ENCODE measurements around the gene AFF2.

The AFF2 gene

GRCh38 chrX:148917441-148917840, 417.0 kb downstream of the AFF2 start:
- Histone ChIP-seq H3K36me3 (replicated peaks; ENCODE audit: insufficient read depth, low read length) (no peaks in the 10 kb centered on the region), H3K9me3 (replicated peaks; ENCODE audit: insufficient read depth, low read length) (no peaks in the 10 kb centered on the region)

GRCh38 chrX:148923631-148924030, 423.2 kb downstream of the AFF2 start:
- H2AFZ ChIP-seq (ENCODE audit: low read length): no peak overlapping the region
- no peaks in the 10 kb centered on the region for H3K27me3 ChIP-seq (replicated peaks; ENCODE audit: insufficient read depth, low read length)
- H3F3A ChIP-seq (ENCODE audit: insufficient read depth, low read length): no peaks in the 10 kb centered on the region
- no peaks in the 10 kb centered on the region for H3K9me3 ChIP-seq (replicated peaks; ENCODE audit: insufficient read depth, low read length)
- H3K4me3 ChIP-seq (ENCODE audit: low read length): no peak overlapping the region
- no peaks in the 10 kb centered on the region for H3K4me1 ChIP-seq (ENCODE audit: low read length)
- DNase-seq: no peak
- H4K20me1 ChIP-seq (ENCODE audit: insufficient read depth, low read length): no peaks in the 10 kb centered on the region
- no peaks in the 10 kb centered on the region for H3K9me2 ChIP-seq (replicated peaks; ENCODE audit: insufficient read depth, low read length)
- no peak for TF ChIP-seq EZH2phosphoT487 (IDR thresholded peaks at IDR 0.05; ENCODE audit: low read length)
- TF ChIP-seq, protein P1, sequence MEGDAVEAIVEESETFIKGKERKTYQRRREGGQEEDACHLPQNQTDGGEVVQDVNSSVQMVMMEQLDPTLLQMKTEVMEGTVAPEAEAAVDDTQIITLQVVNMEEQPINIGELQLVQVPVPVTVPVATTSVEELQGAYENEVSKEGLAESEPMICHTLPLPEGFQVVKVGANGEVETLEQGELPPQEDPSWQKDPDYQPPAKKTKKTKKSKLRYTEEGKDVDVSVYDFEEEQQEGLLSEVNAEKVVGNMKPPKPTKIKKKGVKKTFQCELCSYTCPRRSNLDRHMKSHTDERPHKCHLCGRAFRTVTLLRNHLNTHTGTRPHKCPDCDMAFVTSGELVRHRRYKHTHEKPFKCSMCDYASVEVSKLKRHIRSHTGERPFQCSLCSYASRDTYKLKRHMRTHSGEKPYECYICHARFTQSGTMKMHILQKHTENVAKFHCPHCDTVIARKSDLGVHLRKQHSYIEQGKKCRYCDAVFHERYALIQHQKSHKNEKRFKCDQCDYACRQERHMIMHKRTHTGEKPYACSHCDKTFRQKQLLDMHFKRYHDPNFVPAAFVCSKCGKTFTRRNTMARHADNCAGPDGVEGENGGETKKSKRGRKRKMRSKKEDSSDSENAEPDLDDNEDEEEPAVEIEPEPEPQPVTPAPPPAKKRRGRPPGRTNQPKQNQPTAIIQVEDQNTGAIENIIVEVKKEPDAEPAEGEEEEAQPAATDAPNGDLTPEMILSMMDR (IDR thresholded peaks at IDR 0.05; ENCODE audit: low read length): no peak
- TF ChIP-seq EZH2 (optimal IDR thresholded peaks at IDR 0.05; ENCODE audit: low read depth, low read length): no peak
- H3K4me2 ChIP-seq (ENCODE audit: low read depth, low read length): no peak overlapping the region
- no peak overlapping the region for H3K27ac ChIP-seq (ENCODE audit: low read length)
- no peaks in the 10 kb centered on the region for H3K79me2 ChIP-seq (ENCODE audit: low read length)
- H3K36me3 ChIP-seq (replicated peaks; ENCODE audit: insufficient read depth, low read length): no peaks in the 10 kb centered on the region
- no peak overlapping the region for H3K9ac ChIP-seq (ENCODE audit: low read length)

More at GRCh38 chrX:148917441-148917840, 417.0 kb downstream of the AFF2 start:
- H3K4me3 ChIP-seq (ENCODE audit: low read length): no peak overlapping the region
- H3K27ac ChIP-seq (ENCODE audit: low read length): no peak overlapping the region
- no peak overlapping the region for H2AFZ ChIP-seq (ENCODE audit: low read length)
- H3K9me2 ChIP-seq (replicated peaks; ENCODE audit: insufficient read depth, low read length): no peaks in the 10 kb centered on the region
- H3K79me2 ChIP-seq (ENCODE audit: low read length): no peaks in the 10 kb centered on the region
- TF ChIP-seq EZH2 (optimal IDR thresholded peaks at IDR 0.05; ENCODE audit: low read depth, low read length) (no peak), EZH2phosphoT487 (IDR thresholded peaks at IDR 0.05; ENCODE audit: low read length) (no peak)
- TF ChIP-seq, protein P1 (IDR thresholded peaks at IDR 0.05; ENCODE audit: low read length): no peak
- DNase-seq: no peak
- no peak overlapping the region for H3K4me2 ChIP-seq (ENCODE audit: low read depth, low read length)
- no peaks in the 10 kb centered on the region for H3F3A ChIP-seq (ENCODE audit: insufficient read depth, low read length)
- no peaks in the 10 kb centered on the region for H3K4me1 ChIP-seq (ENCODE audit: low read length)
- no peak overlapping the region for H3K9ac ChIP-seq (ENCODE audit: low read length)
- H3K27me3 ChIP-seq (replicated peaks; ENCODE audit: insufficient read depth, low read length): no peaks in the 10 kb centered on the region
- H4K20me1 ChIP-seq (ENCODE audit: insufficient read depth, low read length): no peaks in the 10 kb centered on the region

GRCh38 chrX:148926371-148926770, 426.0 kb downstream of the AFF2 start:
- Histone ChIP-seq H3F3A (ENCODE audit: insufficient read depth, low read length) (no peaks in the 10 kb centered on the region), H3K4me2 (ENCODE audit: low read depth, low read length) (no peak overlapping the region), H3K36me3 (replicated peaks; ENCODE audit: insufficient read depth, low read length) (no peaks in the 10 kb centered on the region), H3K9ac (ENCODE audit: low read length) (no peak overlapping the region), H3K9me3 (replicated peaks; ENCODE audit: insufficient read depth, low read length) (no peaks in the 10 kb centered on the region), H3K4me1 (ENCODE audit: low read length) (no peaks in the 10 kb centered on the region), H4K20me1 (ENCODE audit: insufficient read depth, low read length) (no peaks in the 10 kb centered on the region), H3K4me3 (ENCODE audit: low read length) (no peak overlapping the region), H3K27me3 (replicated peaks; ENCODE audit: insufficient read depth, low read length) (no peaks in the 10 kb centered on the region), H3K79me2 (ENCODE audit: low read length) (no peaks in the 10 kb centered on the region), H3K9me2 (replicated peaks; ENCODE audit: insufficient read depth, low read length) (no peaks in the 10 kb centered on the region), H3K27ac (ENCODE audit: low read length) (no peak overlapping the region), H2AFZ (ENCODE audit: low read length) (no peak overlapping the region)
- no peak for DNase-seq
- TF ChIP-seq EZH2 (optimal IDR thresholded peaks at IDR 0.05; ENCODE audit: low read depth, low read length) (no peak), EZH2phosphoT487 (IDR thresholded peaks at IDR 0.05; ENCODE audit: low read length) (no peak)
- TF ChIP-seq, protein P1 (IDR thresholded peaks at IDR 0.05; ENCODE audit: low read length): no peak
